Raji (cell line): ENCODE measurements around the gene ABCA7.

Experiments used
- POLR2A ChIP-seq: IDR thresholded peaks from 2 replicates; pipeline ENCODE4 v1.6.1; 2011; ENCODE audit warnings: low read depth, low read length, control low read depth; ENCODE audit not compliant: insufficient read depth

ABCA7 gene

DNA sequence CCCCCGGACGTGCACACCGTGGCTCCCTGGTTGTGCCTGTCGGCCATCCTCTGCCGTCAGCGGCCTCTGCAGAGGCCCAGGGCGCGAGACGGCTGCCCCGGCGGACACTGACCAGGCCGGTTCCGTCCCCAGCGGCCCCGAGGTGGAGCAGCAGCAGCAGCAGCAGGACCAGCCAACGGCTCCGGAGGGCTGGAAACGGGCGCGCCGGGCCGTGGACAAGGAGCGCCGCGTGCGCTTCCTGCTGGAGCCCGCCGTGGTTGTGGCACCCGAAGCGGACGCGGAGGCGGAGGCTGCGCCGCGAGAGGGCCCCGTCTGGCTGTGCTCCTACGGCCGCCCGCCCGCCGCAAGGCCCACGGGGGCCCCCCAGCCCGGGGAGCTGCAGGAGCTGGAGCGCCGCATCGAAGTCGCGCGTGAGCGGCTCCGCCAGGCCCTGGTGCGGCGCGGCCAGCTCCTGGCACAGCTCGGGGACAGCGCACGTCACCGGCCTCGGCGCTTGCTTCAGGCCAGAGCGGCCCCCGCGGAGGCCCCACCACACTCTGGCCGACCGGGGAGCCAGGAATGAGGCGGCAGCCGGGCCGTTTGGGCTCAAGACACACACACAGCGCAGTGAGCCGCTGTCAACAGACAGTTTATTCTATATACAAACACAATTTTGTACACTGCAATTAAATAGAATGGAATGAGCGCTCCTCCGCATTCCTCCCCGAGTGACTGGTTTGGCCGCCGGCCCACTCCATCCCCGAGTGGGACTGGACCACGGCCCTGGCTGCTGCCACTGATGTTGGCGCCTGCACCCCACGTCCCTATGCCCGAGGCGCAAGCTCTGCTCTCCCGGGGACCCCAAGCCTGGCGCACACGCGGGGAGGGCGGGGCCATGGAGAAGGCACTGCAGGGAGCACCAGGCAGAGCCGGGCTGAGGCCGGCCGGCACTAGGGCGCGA is 30.6 kb upstream of the ABCA7 start:
- TF ChIP-seq POLR2A = no peak

DNA sequence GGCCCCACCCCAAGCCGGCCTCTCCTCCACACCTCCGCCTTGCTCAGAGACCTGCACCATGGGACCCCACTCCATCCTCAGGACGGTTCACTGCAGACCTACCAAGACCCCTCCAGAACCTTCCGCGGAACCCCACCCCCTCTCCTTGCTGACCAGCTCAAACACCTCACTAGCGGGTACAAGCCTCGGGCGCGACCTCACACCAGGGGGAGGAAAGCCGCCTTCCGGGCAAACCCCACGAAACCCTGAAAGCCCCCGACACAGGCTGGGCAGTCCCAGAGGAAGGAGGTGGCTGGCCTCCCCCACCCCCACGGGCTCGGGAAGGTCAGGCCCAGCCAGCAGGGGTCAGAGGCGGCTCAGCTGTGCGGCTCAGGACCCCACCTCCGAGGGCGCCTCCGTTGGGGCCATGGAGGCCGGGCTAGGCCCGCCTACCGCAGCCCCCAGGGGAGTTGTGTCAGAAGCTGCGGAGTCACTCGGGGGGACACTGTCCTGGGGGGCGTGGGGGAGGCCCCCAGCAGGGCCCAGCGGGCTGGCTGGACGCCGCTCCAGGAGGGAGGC is 29.8 kb upstream of the ABCA7 start:
- TF ChIP-seq POLR2A = no peak

DNA sequence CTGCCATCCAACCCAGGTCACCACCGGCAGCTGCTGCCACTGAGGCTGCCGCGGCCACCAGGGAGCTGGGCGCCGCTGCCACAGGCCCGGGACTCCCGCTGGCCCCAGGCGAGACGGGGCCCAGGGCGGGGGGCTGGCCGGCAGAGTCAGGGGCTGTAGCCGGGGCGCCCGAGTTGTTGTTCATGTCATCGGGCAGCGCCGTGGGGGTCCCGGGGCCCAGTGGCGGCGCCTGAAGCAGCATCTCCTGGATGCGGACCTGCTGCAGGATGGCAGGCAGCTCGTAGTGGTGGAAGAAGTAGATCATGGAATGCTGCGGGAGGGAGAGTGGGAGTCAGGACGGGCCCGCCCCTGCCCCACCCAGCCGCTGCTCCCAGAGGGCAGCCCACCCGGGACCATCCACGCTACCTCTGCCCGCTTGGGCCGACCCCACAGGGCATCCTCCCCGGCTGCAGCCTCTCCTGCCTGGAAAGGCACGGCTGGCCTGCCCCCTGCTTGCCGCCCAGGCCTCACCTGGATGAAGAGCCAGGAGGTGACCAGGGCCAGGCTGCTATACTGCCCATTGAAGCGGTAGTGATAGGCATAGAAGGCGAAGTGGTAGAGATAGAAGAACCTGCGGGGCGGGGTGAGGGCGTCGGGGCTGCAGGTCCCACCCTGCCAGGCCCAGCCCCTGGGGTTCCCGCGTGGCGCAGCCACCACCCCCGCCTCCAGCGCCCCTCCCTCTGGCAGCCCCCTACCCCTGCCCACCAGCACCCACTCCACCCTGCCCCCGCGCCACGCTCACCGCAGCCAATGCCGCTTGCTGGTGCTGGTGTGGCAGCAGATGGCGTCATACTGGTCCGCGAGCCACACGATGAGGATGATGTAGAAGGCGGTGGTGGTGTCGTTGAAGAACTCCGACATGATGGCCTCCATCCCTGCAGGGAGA is 29.1 kb upstream of the ABCA7 start:
- TF ChIP-seq POLR2A = no peak

DNA sequence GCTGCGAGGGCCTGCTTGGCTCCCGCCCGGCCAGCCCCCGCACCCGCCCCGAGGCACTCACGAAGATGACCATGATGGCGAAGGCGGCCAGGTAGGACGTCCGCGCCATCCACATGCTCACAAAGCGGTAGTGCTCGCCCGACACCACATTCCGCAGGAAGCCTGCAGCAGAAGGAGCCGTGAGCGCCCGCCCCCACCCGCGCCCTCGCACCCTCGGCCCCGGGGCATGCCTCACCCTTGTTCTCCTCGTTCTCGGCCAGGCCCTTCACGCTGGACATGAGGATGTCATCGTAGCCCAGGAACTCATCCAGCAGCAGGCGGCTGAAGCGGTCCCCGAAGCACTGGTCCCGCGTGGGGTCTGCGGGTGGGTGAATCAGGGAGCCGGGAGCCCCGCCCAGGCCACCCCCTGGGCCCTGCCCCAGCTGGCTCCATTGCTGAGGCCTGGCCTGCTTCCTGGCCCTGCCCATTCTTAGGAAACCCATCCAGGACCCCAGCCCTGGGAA is 28.0 kb upstream of the ABCA7 start:
- no peak for TF ChIP-seq POLR2A

DNA sequence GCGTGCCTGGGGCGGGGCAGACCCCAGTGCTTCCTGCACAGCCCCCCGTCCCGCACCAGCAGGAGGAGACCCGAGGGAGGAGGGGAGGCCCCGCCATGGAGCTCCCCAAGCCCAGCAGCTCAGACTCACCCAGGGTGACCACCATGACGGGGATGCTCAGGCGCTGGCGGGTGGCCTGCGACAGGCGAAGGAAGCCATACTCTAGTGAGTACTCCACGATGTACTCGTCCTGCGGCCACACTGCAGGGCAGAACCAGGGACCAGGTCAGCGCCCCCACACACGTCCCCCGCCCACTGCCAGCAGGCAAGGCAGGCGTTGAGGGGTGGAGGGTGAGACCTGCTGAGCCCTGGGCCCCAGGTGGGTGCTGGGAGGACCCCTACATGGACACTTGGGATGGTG is 27.6 kb upstream of the ABCA7 start:
- no peak for TF ChIP-seq POLR2A

DNA sequence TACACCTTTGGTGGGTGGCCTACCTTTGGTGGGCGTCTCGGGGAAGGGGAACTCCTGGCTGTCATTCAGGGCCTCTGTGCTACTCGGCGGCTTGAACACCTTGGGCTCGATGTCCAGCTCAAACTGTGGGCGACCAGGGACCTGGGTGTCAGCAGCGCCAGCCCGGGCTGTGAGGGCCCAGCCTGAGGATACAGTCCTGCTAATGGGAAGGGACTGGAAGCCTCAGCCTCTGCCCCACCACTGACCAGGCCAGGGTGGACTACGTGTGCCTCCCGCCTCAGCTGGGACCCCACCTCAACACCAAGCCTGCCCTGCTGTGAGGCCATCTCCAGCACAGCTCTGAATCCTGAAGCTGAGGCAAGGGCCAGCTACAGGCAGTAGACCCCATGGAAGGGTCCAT is 26.7 kb upstream of the ABCA7 start:
- no peak for TF ChIP-seq POLR2A

DNA sequence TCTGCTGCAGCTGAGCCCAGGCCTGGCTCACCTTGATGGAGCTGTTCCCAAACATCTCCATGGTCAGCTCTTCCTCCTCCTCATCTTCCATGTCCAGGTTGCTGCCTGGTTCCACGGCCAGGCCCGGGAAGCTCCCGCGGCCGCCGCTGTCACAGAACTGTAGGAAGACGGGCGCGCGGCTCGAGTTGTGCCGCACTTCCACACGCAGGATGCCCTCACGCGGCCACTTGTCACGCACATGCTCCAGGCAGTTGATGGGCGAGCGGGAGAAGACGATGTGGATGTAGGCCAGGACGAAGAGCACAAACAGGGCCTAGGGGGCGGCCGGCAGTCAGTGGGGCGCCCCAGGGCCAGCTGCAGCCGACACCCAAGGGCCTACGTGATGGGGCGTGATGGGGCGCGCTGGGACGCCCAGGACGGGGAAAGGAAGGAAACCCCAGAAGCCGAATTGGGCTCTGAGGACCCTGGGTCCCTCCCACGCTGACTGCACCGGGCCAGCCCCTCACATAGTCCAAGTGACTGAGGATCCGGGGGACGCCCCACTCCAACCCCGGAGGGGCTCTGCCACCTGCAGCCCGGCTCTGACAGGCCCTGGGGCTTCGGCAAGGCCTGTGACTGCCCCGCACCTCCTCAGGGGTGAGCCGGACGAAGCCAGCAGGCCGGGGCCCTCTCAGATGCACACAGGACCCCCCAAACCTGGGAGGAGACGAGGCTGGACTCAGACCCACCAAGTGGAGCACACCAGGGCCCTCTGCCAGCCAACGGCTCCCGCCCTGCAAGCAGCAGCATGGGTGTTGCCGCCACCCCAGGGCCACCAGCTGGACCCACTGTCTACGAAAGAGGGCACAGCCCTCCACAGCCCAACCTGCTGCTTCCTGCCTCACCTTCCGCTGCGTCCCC is 25.5 kb upstream of the ABCA7 start:
- TF ChIP-seq POLR2A = no peak

DNA sequence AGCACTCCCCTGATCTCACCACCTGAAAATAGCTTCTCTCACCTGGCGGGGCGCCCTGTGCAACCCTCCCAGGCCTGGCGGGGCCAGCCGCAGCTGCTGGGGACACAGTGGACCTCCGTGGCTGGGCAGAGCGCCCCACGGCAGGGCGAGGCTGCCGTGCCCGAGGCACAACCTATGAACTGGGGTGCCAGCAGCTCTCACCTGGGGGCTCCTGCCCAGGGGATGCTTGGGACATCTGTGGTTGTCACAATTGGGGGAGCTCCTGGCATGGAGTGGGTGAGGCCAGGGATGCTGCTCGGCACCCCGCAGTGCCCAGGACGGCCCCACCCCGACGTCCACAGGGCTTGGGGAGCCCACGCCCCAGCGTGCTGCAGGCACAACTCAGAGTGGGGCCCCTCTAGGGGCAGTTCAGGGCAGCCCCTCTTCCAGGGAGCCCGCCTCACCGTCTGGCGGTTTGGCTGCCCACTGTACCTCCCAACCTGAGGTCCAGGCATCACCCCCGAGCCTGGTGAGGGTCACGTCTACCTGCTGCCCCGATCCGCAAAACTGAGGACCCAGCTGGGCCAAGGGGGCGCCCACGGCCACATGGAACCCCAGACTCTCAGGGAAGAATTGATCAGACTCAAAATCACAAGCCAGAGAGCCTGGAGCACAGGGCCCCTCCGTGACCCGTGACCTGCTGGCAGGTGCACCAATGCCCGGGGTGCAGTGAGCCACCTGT is 24.7 kb upstream of the ABCA7 start:
- no peak for TF ChIP-seq POLR2A

DNA sequence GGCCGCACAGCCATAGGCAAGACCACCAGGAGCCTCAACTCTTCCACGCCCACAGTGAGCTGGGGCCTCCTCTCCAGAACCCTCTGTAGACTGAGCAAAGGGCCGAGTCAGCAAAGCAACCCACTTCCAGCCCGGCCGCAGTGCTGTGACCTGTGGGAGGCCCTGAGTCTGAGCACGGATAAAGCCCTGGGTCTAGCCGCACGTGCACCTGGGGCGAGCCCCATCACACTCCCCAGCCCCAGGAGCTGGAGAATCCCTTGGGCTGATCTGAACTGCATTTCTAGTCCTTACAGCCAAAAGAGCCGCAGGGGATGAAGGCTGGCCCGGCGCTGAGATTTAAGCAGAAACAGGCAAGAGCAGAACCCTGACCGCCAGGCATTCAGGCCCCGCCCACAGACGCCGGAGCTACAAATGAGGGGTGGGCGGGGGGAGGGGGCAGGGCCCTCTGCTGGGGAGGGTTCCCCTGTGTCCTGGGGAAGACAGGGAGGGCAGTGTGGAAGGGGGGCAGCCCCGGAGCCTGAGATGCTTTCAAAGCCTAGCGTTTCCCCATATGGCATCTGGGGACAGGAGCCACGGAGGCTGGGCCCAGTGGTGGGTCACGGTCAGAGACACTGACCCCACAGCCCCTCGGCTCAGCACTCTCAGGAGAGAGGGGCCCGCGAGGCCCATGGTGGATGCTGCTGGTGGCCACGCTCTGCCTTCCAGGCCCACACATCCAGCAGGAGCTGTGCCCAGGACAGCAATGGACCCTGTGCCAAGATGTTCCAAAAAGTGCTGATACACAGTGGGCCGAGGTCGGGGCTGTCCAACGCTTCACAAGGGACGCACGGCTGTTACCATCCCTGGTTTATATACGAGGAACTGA is 23.9 kb upstream of the ABCA7 start:
- no peak for TF ChIP-seq POLR2A

DNA sequence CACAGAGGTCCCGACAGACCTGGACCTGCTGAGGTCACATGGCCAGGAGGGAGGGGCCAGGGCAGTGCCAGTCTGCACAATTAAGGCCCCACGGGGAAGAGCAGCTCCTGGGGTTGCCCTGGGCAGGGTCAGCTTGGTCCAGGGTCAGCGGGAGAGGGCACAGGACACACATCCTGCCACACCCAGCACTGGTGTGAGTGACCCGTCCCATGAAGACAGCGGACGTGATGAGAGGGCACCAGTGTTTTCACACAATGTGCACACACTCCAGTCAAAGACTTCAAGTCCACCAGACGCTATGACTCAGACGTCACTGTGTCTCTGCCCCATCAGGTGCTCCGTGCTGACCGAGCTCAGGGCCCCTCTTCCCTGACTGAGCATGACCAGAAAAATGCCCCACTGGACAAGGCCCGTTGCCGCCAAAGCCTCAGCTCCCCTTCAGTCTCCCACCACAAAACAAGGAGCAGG is 23.2 kb upstream of the ABCA7 start:
- TF ChIP-seq POLR2A = no peak

DNA sequence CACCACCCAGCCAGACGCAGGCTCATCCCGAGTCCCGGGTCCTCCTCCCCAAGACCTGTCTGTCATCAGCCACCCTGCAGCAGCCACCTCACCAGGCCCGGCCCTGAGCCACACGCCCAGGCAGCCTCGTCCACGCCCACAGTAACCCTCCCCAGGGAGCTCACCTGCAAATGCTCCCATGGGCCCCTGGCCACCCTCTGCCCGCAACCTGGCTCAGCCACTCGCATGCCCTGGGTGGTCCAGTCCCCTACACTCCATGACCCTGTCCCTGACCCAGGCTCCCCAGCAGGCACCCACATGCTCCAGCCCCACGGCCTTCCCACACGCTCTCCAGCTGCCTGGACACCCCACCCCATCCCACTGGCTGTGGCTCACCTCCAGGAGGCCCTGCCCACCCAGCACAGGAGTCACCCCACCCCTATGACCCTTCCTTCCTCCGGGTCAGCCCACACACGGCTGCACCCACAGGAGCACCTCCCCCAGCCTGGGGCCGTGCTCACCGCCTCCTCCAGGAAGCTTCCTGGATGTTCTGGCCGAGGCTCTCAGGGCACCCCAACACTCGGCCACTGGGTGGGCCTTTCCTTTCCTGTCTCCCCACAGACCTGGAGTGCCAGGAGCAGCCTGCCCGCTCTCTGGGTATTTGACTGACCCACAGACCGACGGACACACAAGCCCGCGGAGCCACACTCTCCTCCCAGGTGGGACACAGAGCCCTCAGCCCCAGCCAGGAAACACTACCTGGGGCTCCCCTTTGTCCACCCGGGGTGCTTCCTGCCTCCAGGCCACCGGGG is 22.6 kb upstream of the ABCA7 start:
- TF ChIP-seq POLR2A = no peak

DNA sequence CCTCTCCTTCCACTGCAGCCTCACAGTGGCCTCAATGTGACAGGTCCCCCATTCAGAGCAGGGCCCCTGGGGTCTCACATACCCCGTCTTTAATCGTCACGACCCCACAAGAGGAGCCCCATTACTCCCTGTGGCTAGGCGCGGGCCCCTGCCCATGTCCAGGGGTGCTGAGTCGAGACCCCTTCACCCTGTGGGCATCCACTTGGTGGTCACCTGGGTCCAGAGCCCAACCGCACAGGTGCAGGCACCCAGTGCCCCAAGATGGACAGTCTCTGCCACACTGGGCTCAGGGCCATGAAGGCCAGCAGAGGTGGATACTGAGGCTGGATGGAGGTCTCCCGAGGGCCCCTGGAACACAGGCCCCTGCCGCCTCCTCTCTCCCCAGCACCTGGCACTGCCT is 22.0 kb upstream of the ABCA7 start:
- no peak for TF ChIP-seq POLR2A
